Esophagus squamous epithelium (tissue), 5 donors: ENCODE results near the gene CREB5. TPM values are rescaled to one million over a fixed set of nuclear protein-coding genes. Genes with fewer than 3 reads are reported as not detected.

Experiments
- DNase-seq: peaks from one replicate; lab custom pipeline; 2025; lab: John Stamatoyannopoulos, UW
- H3K27ac ChIP-seq, 4 donors: fragments of 200-600 bp; sonication (generic); one replicate each; pipeline ENCODE4 v1.5.1; 2016 to 2019; ENCODE audit warnings: mild to moderate bottlenecking in 1 of 4
- H3K27me3 ChIP-seq, 4 donors: fragments of 200-600 bp; sonication (generic); 1 replicate in 3 of 4; 2 replicates in 1 of 4; pipeline versions ENCODE4 v1.5.1 to v1.6.0; 2017 to 2021; ENCODE audit warnings: antibody characterized with exemption in 1 of 4
- H3K36me3 ChIP-seq, 3 donors: fragments of 200-600 bp; sonication (generic); one replicate each; pipeline ENCODE4 v1.5.1; 2016 to 2019
- H3K4me1 ChIP-seq, 3 donors: fragments of 200-600 bp; sonication (generic); one replicate each; pipeline ENCODE4 v1.5.1; 2017 to 2019
- H3K4me3 ChIP-seq, 4 donors: fragments of 200-600 bp; sonication (generic); 1 replicate in 3 of 4; 2 replicates in 1 of 4; pipeline ENCODE4 v1.5.1; 2016 to 2019; ENCODE audit warnings: mild to moderate bottlenecking in 2 of 4, moderate library complexity in 1 of 4
- H3K9me3 ChIP-seq, 3 donors: fragments of 200-600 bp; sonication (generic); one replicate each; pipeline ENCODE4 v1.5.1; 2016 to 2019
- CTCF ChIP-seq, 6 experiments: fragments of 450-650 bp in 4 of 6; fragments of 200-600 bp in 2 of 6; sonication (generic) in 2 of 6; IDR thresholded peaks; one replicate each; pipeline ENCODE4 v1.5.1; 2016 to 2019; ENCODE audit warnings: antibody characterized with exemption in 6 of 6, mild to moderate bottlenecking in 4 of 6, moderate library complexity in 4 of 6
- POLR2A ChIP-seq, 4 donors: fragments of 450-650 bp; IDR thresholded peaks; one replicate each; pipeline ENCODE4 v1.6.1; 2017; ENCODE audit warnings: antibody characterized with exemption in 4 of 4, mild to moderate bottlenecking in 4 of 4, moderate library complexity in 3 of 4
- WGBS, 2 donors: methylation state at CpG; one replicate each; pipeline ENCODE4 v1.1.5; 2018; 5-methylcytosine and 5-hydroxymethylcytosine counted together
- intact Hi-C: fragments of 100-400 bp; cut with DNase I; formaldehyde crosslinking; loops from one replicate; pipeline ENCODE4 v1.15.0; 2022
- total RNA-seq, 4 donors: library from RNA; depleted of rRNA; stranded (reverse); fragments of >200 nt; gene quantifications; one replicate each; pipeline ENCODE4 v1.1.0, GENCODE V29; 2016
- donor health status: DM: yes; HTN: yes; CAD: no.

CREB5 gene
- total RNA-seq, 4 donors from 2014 or later: 0.30 to 5.0 (median 2.2) TPM

- 71 to 72% methylated on average over 6 of the region's 6 CpGs for WGBS, 2 donors
- no peak for TF ChIP-seq POLR2A (IDR thresholded peaks at IDR 0.05)
- no peak for TF ChIP-seq CTCF (IDR thresholded peaks at IDR 0.05)
- intact Hi-C loops: no loop called here
- Histone ChIP-seq H3K36me3 (no peaks in the 10 kb centered on the region), H3K27me3 (no peaks in the 10 kb centered on the region), H3K27ac (no peak overlapping the region), H3K4me3 (no peak overlapping the region), H3K9me3 (no peaks in the 10 kb centered on the region), H3K4me1 (peaks cover 0 to 4% (median 0%) of the 10 kb centered on the region in 3 donors)
- DNase-seq: no peak
These were observed 60.0 kb downstream of the CREB5 start for GRCh38 chr7:28472332-28472731.

GRCh38 chr7:28473571-28474281, 61.4 kb downstream of the CREB5 start:
- Histone ChIP-seq H3K36me3 (no peaks in the 10 kb centered on the region), H3K27ac (peak overlapping the region in 3 of 4 donors; percentile 24 to 72 (median 46)), H3K4me3 (peak overlapping the region in 1 of 4 donors; percentile 2), H3K27me3 (no peaks in the 10 kb centered on the region), H3K9me3 (no peaks in the 10 kb centered on the region), H3K4me1 (peaks cover 0 to 4% (median 0%) of the 10 kb centered on the region in 3 donors)
- TF ChIP-seq POLR2A (IDR thresholded peaks at IDR 0.05) (no peak), CTCF (IDR thresholded peaks at IDR 0.05) (no peak)
- intact Hi-C loops: no loop called here
- DNase-seq: no peak
- WGBS, 2 donors: 57 to 75% methylated on average over 4 to 7 of the region's 8 CpGs

GRCh38 chr7:28474282-28474638, 61.9 kb downstream of the CREB5 start:
- H3K27ac ChIP-seq: peak overlapping the region in 3 of 4 donors; percentile 24 to 72 (median 46)
- no peaks in the 10 kb centered on the region for H3K9me3 ChIP-seq
- no peak for DNase-seq
- H3K4me1 ChIP-seq: peaks cover 0 to 4% (median 0%) of the 10 kb centered on the region in 3 donors
- TF ChIP-seq CTCF (IDR thresholded peaks at IDR 0.05): no peak
- TF ChIP-seq POLR2A (IDR thresholded peaks at IDR 0.05): no peak
- no peaks in the 10 kb centered on the region for H3K36me3 ChIP-seq
- 76 to 83% methylated on average over 8 of the region's 8 CpGs for WGBS, 2 donors
- H3K4me3 ChIP-seq: peak overlapping the region in 1 of 4 donors; percentile 2
- intact Hi-C loops: no loop called here
- H3K27me3 ChIP-seq: no peaks in the 10 kb centered on the region

- TF ChIP-seq POLR2A (IDR thresholded peaks at IDR 0.05): no peak
- no peak for TF ChIP-seq CTCF (IDR thresholded peaks at IDR 0.05)
- DNase-seq: no peak
- peaks cover 0 to 4% (median 0%) of the 10 kb centered on the region in 3 donors for H3K4me1 ChIP-seq
- no peaks in the 10 kb centered on the region for H3K9me3 ChIP-seq
- H3K4me3 ChIP-seq: peak overlapping the region in 1 of 4 donors; percentile 2
- intact Hi-C loops: no loop called here
- H3K36me3 ChIP-seq: no peaks in the 10 kb centered on the region
- 49 to 72% methylated on average over 4 of the region's 4 CpGs for WGBS, 2 donors
- peak overlapping the region in 2 of 4 donors; percentile 46 for H3K27ac ChIP-seq
- no peaks in the 10 kb centered on the region for H3K27me3 ChIP-seq
These were observed 62.3 kb downstream of the CREB5 start for GRCh38 chr7:28474640-28475039.

- H3K4me3 ChIP-seq: no peak overlapping the region
- no peak for TF ChIP-seq CTCF (IDR thresholded peaks at IDR 0.05)
- no peak for TF ChIP-seq POLR2A (IDR thresholded peaks at IDR 0.05)
- H3K4me1 ChIP-seq: peaks cover 0 to 4% (median 0%) of the 10 kb centered on the region in 3 donors
- no peak overlapping the region for H3K27ac ChIP-seq
- intact Hi-C loops: no loop called here
- H3K36me3 ChIP-seq: no peaks in the 10 kb centered on the region
- whole genome bisulfite sequencing, 2 donors: 54 to 62% methylated on average over 3 of the region's 3 CpGs
- no peaks in the 10 kb centered on the region for H3K27me3 ChIP-seq
- DNase-seq: no peak
- no peaks in the 10 kb centered on the region for H3K9me3 ChIP-seq
These were observed 64.7 kb downstream of the CREB5 start for GRCh38 chr7:28477041-28477442.
